NOMO-1 (cell line): ENCODE data around the gene XYLB.
"Not testable (repeated sequence)": the region's sequence is repeated elsewhere in the genome, so short reads cannot be mapped to it uniquely, and the experiment has no call there.

ENCODE experiments used
- DNase-seq, 2 experiments: peaks; one replicate each; lab custom pipeline; 2025; ENCODE audit not compliant: unreplicated experiment in 2 of 2; lab: John Stamatoyannopoulos, UW

XYLB gene

GRCh38 chr3:38386992-38387750, 40.6 kb downstream of the XYLB start:
- no peak for DNase-seq

GRCh38 chr3:38387862-38388261, 41.3 kb downstream of the XYLB start:
- DNase-seq: no peak

- DNase-seq: no peak
Observed at GRCh38 chr3:38392604-38393163, 46.1 kb downstream of the XYLB start.

GRCh38 chr3:38396239-38396638, 49.7 kb downstream of the XYLB start:
- no peak for DNase-seq

GRCh38 chr3:38396861-38397260, 50.3 kb downstream of the XYLB start:
- no peak for DNase-seq

DNA sequence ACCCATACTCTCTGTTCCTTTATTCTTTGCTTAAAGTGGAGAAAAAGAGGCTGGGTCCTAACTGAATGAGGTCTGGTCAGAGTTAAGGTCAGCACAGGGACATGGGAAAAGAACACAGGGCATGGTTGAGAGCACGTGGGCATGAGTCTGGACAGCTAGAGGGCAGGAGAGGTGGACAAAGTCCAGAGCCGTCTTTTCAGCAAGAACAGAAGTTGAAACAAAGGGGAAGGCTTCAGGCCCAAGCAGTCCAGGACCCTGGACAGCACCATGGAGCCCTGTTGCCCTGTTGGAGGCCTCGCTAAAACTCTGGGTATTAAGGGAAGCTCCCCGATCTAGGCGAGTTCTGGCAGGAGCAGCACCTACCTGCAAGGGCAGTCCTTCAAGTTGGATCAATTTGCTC, 50.7 kb downstream of the XYLB start:
- peak in 1 of 2 experiments; percentile 2 for DNase-seq

GRCh38 chr3:38401246-38401962, 54.8 kb downstream of the XYLB start:
- DNase-seq: no peak

GRCh38 chr3:38404286-38404685, 57.7 kb downstream of the XYLB start:
- no peak for DNase-seq

DNA sequence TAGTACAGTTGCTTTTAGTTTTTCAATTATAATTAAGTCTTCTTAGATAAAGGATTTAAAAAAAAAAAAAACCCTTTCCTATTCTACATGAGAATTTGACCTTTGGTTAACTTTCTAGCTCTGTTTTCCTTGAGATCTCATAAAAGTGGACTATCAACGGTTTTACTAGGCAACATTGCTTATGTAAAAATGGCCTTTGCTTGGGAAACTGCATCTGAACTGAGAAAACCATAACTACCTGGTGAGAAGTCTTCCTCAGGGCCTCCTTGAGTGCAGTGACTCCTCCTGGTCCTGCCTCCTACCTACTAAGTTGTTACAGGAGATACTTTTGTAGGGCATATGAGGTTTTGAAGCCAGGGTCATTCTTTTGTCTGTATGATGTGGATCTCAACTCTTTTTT, 65.0 kb downstream of the XYLB start:
- DNase-seq: no peak

- DNase-seq: not testable (repeated sequence)
Observed at GRCh38 chr3:38420758-38421157, 74.2 kb downstream of the XYLB start.

DNA sequence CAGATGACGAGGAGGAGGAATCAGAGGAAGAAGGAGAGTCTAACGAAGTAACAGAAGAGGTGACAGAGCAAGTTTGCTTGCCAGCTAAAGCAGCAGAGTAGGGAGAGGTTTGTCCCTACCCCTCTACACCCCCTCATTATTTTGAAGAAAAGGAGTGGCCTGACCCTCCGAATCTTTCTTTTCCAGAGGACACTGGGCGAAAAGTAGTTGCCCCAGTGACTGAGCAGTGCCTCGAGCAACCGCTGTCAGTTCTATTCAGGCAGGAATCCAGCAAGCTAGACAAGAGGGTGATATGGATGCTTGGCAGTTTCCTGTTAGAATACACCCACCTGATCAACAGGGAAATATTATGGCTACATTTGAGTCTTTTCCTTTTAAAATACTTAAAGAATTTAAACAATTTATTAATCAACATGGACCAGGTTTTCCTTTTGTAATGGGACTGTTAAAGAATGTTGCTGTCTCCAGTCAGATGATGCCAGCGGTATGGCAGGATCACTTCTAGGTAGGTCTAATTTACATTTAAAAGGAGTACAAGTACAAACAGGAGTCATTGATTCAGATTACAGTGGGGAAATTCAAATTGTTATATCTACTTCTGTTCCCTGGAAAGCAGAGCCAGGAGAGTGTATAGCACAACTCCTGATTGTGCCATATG, 75.2 kb downstream of the XYLB start:
- DNase-seq: no peak

DNA sequence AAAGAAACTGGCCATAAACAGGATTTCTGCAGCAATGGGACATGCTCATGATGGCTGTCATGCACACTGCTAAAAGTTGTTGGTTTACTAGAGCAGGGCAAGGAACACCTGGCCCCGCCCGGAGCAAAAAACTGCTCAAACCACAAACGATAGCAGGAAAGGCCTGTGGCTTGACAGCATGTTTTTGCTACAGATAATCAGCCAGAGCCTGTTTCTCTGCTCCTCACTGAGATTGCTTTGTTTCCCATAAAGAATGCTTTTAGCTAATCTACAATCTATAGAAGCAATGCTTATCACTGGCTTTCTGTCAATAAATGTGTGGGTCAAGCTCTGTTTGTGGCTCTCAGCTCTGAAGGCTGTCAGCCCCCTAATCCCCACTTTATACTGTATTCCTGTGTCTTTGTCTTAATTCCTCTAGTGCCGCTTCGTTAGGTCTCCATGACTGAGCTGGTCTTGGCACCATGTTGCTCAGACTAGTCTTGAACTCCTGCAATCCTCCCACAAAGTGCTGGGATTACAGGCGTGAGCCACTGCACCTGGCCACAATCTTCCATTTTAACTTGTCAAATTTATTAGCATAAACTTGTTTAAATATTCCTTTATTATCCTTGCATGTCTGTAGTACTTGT, 80.3 kb downstream of the XYLB start:
- DNase-seq: not testable (repeated sequence)

- not testable (repeated sequence) for DNase-seq
Observed at GRCh38 chr3:38432871-38433658, 86.5 kb downstream of the XYLB start.

- DNase-seq: not testable (repeated sequence)
Observed at GRCh38 chr3:38433661-38434060, 87.1 kb downstream of the XYLB start.

DNA sequence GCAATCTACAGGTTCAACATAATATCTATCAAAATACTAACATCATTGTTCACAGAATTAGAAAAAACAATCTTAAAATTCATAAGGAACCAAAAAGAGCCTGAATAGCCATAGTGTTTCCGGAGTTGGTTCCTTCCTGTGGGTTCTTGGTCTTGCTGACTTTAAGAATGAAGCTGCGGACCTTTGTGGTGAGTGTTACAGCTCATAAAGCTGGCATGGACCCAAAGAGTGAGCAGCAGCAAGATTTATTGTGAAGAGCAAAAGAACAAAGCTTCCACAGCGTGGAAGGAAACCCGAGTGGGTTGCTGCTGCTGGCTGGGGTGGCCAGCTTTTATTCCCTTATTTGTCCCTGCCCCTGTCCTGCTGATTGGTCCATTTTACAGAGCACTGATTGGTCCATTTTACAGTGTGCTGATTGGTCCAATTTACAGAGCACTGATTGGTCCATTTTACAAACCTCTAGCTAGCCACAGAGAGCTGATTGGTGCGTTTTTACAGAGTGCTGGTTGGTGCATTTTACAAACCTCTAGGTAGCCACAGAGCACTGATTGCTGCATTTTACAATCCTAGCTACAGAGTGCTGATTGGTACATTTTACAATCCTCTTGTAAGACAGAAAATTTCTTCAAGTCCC, 92.0 kb downstream of the XYLB start:
- DNase-seq: peak; percentile 8 to 34

DNA sequence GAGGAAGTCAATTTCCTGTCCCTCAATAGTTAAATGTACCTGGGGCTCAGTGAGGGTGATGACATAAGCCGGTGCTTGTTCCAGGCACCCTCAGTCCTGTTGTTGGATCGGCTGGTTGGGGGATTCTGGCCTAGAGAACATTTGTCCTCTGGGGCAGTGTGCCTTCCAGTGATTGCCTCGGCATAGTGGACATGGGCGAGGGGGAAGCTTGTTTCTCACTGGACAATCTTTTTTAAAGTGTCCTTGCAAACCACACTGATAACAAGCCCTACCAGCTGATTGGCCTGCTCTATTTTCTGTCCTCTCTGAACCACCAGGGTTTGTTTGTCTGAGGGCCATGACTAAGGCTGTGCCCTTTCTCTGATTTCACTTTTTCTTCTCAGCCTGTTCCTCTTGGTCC, 96.6 kb downstream of the XYLB start:
- DNase-seq: not testable (repeated sequence)

- DNase-seq: no peak
Observed at GRCh38 chr3:38446085-38446686, 99.6 kb downstream of the XYLB start.

GRCh38 chr3:38446812-38447211, 100.2 kb downstream of the XYLB start:
- DNase-seq: no peak

DNA sequence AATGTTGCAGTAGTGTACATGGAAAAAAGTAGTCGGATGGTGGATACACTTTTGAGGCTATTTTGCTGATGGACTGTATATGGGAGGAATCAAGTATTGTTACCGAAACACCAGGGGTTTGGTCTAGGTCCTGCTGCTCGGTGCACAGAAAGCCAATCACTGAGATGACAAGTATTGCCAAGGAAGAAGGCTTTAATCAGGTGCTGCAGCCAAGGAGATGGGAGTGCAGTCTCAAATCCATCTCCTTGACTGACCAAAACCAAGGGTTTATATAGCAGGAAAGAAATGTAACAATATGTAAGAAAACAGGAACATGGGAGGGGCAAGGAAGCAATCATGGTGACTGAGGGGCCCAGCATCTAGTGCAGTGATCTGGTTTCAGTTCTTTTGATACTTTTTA, 104.3 kb downstream of the XYLB start:
- no peak for DNase-seq
